A204.1 (cell line): Measurements from ENCODE around the gene HPN.

Experiments
- FAIRE-seq: peaks from 2 replicates; lab custom pipeline; 2012; peaks lifted over from hg19 to GRCh38; lab: Jason Lieb, UNC

The HPN gene

DNA sequence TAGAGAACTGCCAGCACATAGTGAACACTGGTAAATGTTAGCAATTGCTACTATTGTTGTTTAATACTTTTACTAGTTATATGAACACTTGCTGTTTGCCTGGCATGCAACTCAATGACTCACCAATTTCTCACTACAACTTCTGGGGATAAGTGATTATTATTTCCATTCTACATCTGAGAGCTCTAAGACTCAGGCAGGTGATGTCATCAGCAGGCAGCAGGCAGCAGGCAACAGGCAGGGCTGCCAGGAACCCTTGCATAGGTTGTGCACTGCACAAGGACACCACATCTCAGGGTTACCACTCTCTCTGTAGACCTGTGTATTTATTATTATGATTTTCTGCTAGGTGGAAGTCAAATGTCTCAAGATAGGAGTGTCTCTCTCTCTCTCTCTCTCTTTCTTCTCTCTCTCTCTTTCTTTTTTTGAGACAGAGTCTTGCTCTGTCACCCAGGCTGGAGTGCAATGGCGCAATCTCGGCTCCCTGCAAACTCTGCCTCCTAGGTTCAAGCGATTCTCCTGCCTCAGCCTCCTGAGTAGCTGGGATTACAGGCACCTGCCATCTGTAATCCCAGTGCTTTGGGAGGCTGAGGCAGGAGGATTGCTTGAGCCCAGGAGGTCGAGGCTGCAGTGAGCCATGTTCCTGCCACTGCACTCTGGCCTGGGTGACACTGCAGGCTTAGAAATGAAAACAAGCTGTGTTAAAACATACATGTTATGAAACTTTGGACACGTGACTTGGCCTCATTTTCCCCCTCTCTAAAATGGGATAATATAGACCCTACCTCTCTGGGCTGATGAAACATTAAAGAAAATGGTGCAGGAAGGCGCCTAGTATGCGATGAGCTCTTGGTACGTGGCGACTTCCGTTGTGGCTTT lies 22.7 kb downstream of the HPN start:
- FAIRE-seq, result no peak

DNA sequence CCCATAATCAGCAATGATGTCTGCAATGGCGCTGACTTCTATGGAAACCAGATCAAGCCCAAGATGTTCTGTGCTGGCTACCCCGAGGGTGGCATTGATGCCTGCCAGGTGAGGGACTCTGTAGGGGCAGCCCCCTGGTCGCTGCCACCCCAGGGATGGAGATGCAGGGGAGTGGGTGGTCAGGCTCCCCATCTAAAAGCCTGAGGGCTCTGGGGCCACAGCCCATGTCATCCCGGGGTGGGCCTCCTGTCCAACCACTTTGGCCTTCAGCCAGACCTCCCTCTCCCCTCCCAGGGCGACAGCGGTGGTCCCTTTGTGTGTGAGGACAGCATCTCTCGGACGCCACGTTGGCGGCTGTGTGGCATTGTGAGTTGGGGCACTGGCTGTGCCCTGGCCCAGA lies 24.1 kb downstream of the HPN start:
- FAIRE-seq, result no peak

DNA sequence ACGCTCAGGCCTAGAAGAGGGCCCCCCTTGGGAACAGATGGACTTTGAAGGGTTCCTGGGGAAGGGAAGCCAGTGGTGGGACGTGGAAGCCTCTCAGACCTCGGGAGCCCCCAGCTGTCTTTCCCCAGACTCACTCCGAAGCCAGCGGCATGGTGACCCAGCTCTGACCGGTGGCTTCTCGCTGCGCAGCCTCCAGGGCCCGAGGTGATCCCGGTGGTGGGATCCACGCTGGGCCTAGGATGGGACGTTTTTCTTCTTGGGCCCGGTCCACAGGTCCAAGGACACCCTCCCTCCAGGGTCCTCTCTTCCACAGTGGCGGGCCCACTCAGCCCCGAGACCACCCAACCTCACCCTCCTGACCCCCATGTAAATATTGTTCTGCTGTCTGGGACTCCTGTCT lies 24.6 kb downstream of the HPN start:
- no peak for FAIRE-seq

DNA sequence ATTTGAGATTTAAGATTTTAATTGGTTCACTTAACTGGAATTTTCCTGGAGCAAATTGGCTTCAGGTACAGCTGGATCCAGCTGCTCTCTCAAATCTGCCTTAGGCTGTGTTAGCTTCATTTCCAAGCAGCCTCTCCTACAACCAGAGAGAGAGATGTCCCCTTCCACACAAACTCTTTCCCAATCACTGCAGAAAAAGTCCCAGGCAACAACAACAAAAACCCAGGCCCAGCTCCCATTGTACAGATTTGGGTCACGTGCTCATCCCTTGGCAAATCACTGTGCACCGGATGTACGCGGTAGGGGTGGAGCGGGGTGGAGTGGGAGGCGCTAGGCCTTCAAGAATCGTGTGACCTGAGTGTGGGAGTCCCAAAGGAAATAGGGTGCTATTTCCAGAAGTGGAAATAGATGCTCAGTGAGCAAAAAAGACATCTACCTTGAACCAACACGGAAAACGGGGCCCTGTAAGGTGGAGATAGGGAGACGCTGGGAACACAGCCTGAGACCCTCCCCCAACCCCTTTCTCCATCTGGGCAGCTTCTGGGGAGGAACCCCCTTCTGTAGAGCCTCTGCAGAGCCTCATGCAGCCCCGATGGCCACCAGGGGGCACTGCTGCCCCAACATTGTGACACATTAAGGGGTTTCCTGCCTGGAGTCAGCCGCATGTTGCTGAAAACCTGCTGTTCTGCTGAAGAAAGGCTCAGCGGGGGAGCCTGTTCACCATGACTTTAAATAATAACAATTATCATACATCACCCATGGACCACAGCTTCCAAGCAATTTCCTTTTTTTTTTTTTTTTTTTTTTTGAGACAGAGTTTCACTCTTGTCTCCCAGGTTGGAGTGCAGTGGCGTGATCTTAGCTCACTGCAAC lies 25.4 kb downstream of the HPN start:
- no peak for FAIRE-seq

DNA sequence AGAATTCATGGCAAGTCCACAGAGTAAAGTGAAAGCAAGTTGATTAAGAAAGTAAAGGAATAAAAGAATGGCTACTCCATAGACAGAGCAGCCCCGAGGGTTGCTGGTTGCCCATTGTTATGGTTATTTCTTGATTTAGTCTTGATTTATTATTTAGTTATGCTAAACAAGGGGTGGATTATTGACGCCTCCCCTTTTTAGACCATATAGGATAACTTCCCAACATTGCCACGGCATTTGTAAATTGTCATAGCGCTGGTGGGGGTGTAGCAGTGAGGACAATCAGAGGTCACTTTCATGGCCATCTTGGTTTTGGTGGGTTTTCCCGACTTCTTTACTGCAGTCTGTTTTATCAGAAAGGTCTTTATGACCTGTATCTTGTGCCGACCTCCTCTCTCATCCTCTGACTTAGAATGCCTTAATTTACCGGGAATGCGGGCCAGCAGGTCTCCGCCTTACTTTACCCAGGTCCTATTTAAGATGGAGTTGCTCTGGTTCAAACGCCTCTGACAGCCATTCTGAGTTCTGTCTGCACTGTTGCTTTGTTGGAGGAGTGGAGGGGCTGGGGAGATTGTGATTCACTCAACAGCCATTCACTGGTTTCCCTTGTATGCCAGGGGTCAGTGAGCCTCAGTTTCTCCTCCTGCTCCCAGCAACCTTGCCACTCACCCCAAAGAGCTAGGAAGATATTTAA lies 27.6 kb downstream of the HPN start:
- no peak for FAIRE-seq

GRCh38 chr19:35069696-35070095 lies 28.2 kb downstream of the HPN start:
- no peak for FAIRE-seq

GRCh38 chr19:35070471-35070870 lies 28.9 kb downstream of the HPN start:
- no peak for FAIRE-seq

GRCh38 chr19:35073516-35073915 lies 32.0 kb downstream of the HPN start:
- FAIRE-seq, result no peak

DNA sequence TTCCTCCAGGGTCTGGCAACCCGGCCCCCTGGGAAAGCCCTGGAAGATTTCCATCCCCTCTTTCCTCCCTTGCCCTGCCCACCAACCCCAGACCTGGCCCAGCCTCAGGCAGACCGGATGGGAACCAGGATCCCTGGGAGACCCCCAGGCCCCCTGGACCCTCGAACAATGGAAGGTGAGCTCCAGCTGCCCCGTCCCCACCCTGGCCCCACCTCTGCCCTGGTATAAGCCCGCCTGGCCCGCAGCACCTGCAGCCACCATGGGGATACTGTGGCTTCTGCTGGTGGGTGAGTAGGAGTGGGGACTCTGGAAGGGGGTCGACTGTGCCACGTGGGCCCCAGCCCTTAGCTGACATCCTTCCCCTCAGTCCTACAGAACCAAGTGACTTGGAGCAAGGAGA lies 32.4 kb downstream of the HPN start:
- FAIRE-seq, result no peak

DNA sequence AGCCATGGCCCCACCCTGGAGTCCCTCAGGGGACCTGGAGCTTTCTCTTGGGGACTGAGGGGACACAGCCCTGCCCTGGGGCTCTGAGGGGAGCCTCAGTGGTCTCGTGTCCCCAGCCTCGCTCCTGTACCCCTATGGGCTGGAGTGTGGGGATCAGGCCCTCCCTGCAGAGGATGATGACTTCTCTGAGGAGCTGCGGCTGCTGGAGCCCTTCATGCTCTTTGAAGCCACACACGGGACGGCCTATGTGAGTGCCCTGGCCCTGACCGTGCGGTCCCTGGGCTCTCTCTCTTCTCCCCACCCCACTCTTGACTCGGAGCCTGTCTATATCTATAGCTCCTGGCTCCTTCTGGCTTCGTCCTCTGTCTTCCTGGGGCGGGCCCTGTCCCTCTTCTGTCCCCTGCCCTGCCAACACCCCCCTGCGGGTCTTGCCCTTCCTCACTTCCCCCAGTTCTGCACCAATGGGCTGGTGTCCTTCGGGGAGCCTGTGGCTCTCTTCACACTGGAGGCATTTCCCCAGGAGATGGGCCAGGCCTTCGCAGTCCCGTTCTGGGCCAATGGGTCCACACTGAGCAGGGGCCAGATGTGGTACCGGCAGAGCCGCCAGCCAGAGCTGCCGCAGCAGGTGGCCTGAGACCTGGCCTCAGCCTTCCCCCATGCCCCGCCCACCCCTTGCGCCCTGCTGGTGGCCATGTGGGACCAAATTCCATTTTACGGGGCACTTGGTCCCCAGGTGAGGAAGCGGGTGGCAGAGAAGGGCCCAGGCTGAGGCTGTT lies 33.1 kb downstream of the HPN start:
- no peak for FAIRE-seq

DNA sequence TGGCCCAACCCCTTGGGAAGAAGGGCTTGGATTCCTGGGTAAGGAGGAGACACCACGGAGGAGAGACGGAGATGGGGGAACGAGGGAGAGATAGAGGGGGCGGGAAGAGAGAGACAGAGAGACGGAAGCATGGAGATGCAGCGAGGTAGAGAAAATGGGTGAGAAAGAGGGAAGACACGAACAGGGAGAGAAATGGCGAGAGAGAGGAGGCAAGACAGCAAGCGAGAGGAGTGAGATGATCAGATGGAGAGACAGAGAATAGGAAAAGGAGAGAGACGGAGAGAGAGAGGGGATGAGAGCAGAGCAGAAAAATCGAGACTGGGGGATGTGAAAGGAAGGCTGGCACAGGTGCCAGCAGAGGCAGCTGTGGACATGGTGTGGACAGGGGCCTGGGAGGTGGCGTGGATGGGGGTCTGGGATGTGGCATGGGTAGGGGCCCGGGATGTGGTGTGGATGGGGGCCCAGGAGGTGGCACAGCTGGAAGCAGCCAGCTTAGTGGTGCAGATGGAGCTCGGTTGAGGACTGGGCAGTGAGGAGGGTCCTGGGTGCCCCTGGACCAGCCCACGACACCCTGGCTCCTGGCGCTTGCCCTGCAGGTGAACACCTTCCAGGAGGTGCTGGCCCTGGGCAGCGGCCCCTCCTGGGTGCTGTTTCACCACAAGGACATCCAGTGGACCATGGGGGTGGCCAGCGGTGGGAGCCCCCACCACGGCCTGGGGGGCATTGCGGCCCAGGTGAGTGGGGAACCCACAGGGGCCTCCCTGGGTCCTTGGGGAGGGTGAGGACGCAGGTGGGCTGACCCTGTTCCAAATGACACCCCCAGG lies 33.9 kb downstream of the HPN start:
- FAIRE-seq, result no peak

DNA sequence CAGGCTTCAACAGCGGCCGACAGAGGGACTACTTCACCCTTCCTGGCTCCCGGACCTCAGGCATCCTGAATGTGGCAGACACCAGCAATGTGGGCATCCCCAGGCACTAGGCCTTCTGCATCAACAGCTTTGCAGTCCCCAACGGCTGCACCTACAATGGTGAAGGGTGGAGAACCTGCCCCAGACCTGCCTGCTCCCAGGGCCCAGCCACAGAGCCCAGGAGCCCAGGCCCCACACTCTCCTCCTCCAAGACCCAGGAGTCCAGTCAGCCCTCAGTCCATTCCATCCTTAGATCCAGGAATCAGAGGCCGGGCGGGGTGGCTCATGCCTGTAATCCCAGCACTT lies 34.5 kb downstream of the HPN start:
- FAIRE-seq, result no peak

DNA sequence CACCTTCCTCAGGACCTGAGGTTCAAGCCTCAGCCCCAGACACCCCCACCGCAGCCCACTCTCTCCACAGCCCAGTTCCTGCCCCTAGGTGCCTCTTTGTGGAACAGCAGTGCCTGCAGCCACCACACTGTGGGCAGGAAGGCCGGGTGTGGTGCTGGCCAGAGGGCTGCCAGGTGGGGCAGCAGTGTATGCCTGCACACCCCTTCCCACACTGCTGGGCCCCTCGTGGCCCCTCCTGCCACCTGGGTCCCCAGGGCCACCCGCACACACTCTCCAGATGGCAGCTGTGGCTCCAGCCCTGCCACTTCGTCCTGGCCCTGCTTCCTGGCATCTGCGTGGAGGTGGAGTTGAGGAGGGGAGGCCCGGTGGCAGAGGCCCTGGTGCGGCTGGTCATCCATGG lies 35.1 kb downstream of the HPN start:
- no peak for FAIRE-seq

- FAIRE-seq, result no peak
Measured at GRCh38 chr19:35077411-35078223, 36.1 kb downstream of the HPN start.

GRCh38 chr19:35079826-35080225 lies 38.3 kb downstream of the HPN start:
- FAIRE-seq, result no peak

- FAIRE-seq, result no peak
Measured at GRCh38 chr19:35080613-35081170, 39.2 kb downstream of the HPN start.

GRCh38 chr19:35081201-35081600 lies 39.7 kb downstream of the HPN start:
- FAIRE-seq, result no peak

DNA sequence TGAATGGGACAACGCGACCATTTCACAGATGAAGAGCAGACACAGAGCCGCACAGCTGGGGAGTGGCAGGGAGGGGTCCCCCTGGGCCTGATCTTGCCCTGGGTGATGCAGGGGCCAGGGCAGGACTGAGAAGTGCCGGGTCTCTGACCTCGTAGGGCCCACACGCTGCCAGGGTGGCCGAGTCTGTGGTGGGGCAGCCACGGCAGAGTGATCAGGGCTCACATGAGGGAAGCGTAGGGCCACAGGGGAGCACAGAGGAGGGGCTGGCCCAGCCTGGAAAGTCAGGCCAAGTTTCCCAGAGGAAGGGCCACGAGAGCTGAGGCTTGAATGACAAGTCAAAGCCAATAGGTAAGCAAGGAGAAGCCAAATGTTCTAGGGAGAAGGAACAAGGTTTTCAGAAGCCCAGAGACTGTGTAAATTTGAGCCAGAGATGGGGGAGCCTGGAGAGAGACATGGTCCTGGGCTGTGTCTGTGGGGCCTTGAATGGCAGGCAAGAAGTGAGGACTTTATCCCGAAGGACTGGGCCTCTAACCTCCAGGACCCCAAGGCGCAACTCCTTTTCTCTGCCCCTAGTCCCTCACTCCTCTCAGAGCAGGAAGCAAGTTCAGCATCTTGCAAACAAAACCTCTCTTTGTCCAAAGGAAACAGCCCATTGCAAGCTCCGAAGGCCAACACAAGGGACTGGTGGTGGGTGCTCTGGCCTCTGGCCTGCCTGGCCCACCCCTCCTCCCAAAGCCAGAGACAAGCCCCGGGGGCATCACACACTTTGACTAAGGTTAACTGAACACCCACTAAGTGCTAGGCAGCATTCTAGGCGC lies 42.4 kb downstream of the HPN start:
- FAIRE-seq, result no peak

GRCh38 chr19:35084509-35084762 lies 42.9 kb downstream of the HPN start:
- no peak for FAIRE-seq
